Activated CD4-positive, alpha-beta T cell treated with anti-CD3 and anti-CD28 coated beads, Interleukin-2, amount 10 ng/mL, durations not matched to agents 24 days and 14 days (primary cell): ENCODE measurements around the gene PKIG. TPM values are rescaled to one million over a fixed set of nuclear protein-coding genes. Genes with fewer than 3 reads are reported as not detected.

Experiments
- DNase-seq: peaks from one replicate; pipeline ENCODE4 v3.0.0; 2022
- H3K27ac Mint-ChIP-seq: one replicate; pipeline ENCODE4 v1.8.0; 2022; ENCODE audit warnings: mild to moderate bottlenecking, mixed read lengths
- H3K27me3 Mint-ChIP-seq: one replicate; pipeline ENCODE4 v1.8.0; 2022; ENCODE audit warnings: mixed read lengths
- H3K36me3 Mint-ChIP-seq: one replicate; pipeline ENCODE4 v1.8.0; 2022; ENCODE audit warnings: low read depth, mild to moderate bottlenecking, mixed read lengths
- H3K4me1 Mint-ChIP-seq: one replicate; pipeline ENCODE4 v1.8.0; 2021; ENCODE audit warnings: mixed read lengths
- H3K4me3 Mint-ChIP-seq: one replicate; pipeline ENCODE4 v1.8.0; 2022; ENCODE audit warnings: mild to moderate bottlenecking, moderate library complexity, mixed read lengths
- H3K9me3 Mint-ChIP-seq: one replicate; pipeline ENCODE4 v1.8.0; 2021; ENCODE audit warnings: mixed read lengths
- intact Hi-C: fragments of 100-400 bp; cut with micrococcal nuclease; formaldehyde crosslinking; loops from one replicate; pipeline ENCODE4 v1.15.1; 2023
- total RNA-seq: library from RNA; stranded (reverse); gene quantifications from 2 replicates; pipeline ENCODE4 v1.2.3, GENCODE V29; 2022

Gene PKIG
- 1.2 and 1.7 TPM in 2 replicates for total RNA-seq

DNA sequence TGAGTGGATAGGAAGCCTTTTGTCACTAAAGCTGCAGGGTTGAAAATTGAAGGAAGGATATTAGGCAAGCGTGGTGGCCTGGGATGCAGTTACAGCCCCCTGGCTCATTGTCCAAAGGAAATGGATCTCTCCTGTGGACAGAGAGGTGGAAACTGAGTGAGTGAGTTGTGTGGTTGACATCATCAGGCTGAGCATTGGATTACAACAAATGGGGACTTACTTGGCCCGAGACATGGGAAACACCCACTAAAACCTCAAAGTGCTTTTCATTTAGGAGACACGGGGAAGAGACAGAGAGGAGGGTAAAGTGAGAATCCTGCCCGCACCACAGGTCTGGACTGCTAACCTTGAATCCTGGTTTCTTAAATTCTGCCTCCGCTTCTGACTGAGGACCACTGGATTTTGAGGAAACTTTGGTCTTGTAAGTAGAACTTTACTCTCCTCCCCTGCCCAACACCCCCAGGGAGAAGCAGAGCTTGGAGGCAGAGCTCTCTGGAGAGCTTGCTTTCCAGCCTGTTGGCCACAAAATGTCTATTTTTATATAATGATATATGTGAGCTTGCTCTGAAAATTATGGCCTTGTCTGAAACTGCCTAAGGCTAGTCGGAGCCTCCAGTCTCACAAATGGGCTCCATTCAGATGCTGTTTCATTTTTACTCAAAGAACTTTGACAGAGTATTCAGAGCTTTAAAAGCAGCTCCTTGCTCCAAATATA is at the start of gene PKIG:
Gene PKIG, plus strand, starts transcription at position 269 of the 715 bp plus-strand sequence. CDS start 31,978 bp downstream, outside the sequence.
- intact Hi-C loops = no loop called here
- H3K27me3 Mint-ChIP-seq = no peaks in the 10 kb centered on the region
- no peaks in the 10 kb centered on the region for H3K9me3 Mint-ChIP-seq
- no peaks in the 10 kb centered on the region for H3K36me3 Mint-ChIP-seq
- H3K4me3 Mint-ChIP-seq = no peak within 1 kb of the TSS
- H3K4me1 Mint-ChIP-seq = peaks cover 18% of the 10 kb centered on the region
- no peak for DNase-seq
- H3K27ac Mint-ChIP-seq = no peak within 1 kb of the TSS

DNA sequence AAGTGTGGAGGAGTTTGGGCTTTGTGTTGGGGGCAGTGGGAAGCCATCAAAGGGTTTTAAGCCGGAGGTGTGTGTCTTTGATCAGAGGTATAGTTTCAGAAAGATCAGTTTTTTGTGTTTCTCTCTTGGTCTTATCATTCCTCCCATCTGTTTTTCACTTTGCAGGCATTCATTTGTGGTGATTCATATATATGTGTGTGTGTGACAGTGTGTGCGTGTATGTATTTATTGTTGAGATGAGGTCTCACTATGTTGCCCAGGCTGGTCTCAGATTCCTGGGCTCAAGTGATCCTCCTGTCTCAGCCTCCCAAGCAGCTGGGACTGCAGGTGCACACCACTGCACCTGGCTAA is 49.4 kb upstream of the PKIG start:
- DNase-seq = peak; percentile 73
- H3K27ac Mint-ChIP-seq = no peak overlapping the region
- no peaks in the 10 kb centered on the region for H3K36me3 Mint-ChIP-seq
- no peak overlapping the region for H3K4me3 Mint-ChIP-seq
- no peaks in the 10 kb centered on the region for H3K9me3 Mint-ChIP-seq
- intact Hi-C loops = no loop called here
- H3K4me1 Mint-ChIP-seq = peaks cover 5% of the 10 kb centered on the region
- peaks cover 7% of the 10 kb centered on the region for H3K27me3 Mint-ChIP-seq

DNA sequence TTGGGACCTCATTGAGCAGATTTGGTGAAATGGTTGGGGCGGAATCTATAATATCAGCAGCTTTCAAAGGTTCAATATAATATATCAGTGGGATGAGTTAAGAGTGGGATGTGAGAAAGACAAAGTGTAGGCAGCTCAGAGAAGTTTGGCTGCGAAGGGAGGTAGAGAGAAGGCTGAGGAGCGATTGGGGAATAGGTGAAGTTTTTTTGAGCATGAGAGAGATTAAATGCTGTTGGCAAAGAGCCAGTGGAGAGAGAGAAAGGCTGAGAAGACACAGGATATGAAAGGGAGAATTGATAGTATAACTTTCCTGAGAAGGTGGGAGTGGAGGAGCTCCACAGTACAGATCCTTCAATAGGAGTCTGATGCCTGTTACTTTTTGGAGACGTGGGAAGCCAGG is 48.5 kb upstream of the PKIG start:
- H3K9me3 Mint-ChIP-seq = no peaks in the 10 kb centered on the region
- DNase-seq = no peak
- peaks cover 7% of the 10 kb centered on the region for H3K27me3 Mint-ChIP-seq
- H3K36me3 Mint-ChIP-seq = no peaks in the 10 kb centered on the region
- peaks cover 5% of the 10 kb centered on the region for H3K4me1 Mint-ChIP-seq
- intact Hi-C loops = no loop called here
- no peak overlapping the region for H3K4me3 Mint-ChIP-seq
- no peak overlapping the region for H3K27ac Mint-ChIP-seq

DNA sequence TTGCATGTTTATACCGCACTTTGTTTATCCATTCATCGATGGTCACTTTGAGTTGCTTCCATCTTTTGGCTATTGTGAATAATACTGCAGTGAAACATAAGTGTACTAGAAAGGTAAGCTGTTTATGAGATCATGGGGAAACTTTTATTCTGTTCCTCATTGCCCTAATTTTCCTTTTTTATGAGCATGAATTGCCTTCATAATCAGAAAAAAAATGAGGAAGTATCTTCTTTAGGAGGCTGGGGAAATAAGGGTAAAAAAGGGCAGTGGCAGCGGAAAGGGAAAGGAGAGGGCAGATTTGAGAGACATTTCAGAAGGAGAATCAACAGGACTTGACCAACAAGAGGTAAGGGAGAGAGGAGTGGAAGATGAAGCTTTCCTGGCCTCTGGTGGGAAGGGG is 46.2 kb upstream of the PKIG start:
- H3K27me3 Mint-ChIP-seq = peaks cover 7% of the 10 kb centered on the region
- H3K4me1 Mint-ChIP-seq = peaks cover 3% of the 10 kb centered on the region
- no peaks in the 10 kb centered on the region for H3K9me3 Mint-ChIP-seq
- no peak overlapping the region for H3K4me3 Mint-ChIP-seq
- H3K27ac Mint-ChIP-seq = no peak overlapping the region
- no peaks in the 10 kb centered on the region for H3K36me3 Mint-ChIP-seq
- no peak for DNase-seq
- intact Hi-C loops = no loop called here

DNA sequence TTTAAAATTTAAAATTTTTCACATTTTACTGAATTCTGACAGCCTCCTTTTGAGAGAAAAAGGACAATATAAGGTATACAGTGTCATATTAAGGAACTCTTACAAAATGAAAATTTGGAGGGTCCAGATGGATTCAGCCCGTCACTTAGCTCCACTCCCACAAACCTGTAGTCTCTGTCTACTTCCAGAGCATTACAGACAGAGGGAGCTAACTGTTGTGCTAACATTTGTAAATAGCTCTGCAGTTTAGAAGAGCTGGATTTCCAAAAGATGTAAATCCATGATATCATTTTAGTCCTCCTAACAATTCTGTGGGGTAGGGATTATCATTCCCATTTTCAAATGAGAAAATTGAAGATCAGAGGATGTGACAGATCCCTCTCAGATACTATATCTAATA is 44.4 kb upstream of the PKIG start:
- Mint-ChIP-seq H3K27ac (no peak overlapping the region), H3K4me1 (no peaks in the 10 kb centered on the region), H3K9me3 (no peaks in the 10 kb centered on the region), H3K4me3 (no peak overlapping the region), H3K36me3 (no peaks in the 10 kb centered on the region), H3K27me3 (peaks cover 7% of the 10 kb centered on the region)
- no peak for DNase-seq
- intact Hi-C loops = no loop called here

DNA sequence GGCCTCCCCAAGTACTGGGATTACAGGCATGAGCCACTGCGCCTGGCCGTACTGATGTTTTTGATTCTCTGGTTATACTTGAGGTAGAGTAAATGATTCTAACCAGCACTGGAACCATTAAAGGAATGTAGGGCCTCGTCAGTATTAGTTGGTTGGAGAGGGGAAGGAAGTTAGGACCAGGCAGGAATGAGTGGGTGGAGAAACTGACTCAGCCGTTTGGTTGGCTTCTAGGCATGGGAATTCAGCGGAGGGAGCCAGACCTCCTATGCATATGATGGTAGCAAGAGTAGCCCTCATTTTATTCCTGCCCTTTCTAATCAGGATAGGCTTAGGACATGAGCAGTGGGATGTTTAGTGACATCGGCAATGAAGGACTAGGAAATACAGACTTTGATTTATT is 41.5 kb upstream of the PKIG start:
- Mint-ChIP-seq H3K9me3 (no peaks in the 10 kb centered on the region), H3K27ac (no peak overlapping the region), H3K27me3 (peaks cover 6% of the 10 kb centered on the region), H3K4me3 (no peak overlapping the region), H3K36me3 (no peaks in the 10 kb centered on the region), H3K4me1 (no peaks in the 10 kb centered on the region)
- intact Hi-C loops = loop anchor here (10.0 kb wide), 1 partner anchor 54 kb away; no protein-coding TSS in a partner anchor
- no peak for DNase-seq

DNA sequence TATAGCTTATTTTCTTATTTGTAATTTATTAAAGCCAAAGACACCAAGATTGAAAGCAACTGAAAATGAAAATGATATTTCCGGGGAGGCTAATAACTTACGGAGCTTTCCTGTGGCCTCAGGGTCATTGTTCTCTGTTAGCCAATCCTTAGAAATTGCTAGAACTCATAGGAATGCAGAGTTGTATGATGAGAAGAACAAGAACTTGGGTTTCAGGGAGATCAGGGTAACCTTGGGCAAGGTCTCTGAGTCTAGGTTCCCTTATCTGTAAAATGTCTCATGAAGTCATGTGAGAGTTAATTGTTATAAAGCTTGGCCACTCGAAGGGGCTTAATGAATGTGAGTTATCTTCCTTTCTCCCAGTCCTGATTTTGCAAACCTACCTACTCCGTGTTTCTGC is 40.4 kb upstream of the PKIG start:
- no peak for DNase-seq
- no peaks in the 10 kb centered on the region for H3K27me3 Mint-ChIP-seq
- no peaks in the 10 kb centered on the region for H3K4me1 Mint-ChIP-seq
- no peak overlapping the region for H3K27ac Mint-ChIP-seq
- no peak overlapping the region for H3K4me3 Mint-ChIP-seq
- no peaks in the 10 kb centered on the region for H3K9me3 Mint-ChIP-seq
- H3K36me3 Mint-ChIP-seq = no peaks in the 10 kb centered on the region
- intact Hi-C loops = loop anchor here (10.0 kb wide), 1 partner anchor 53 kb away; no protein-coding TSS in a partner anchor

DNA sequence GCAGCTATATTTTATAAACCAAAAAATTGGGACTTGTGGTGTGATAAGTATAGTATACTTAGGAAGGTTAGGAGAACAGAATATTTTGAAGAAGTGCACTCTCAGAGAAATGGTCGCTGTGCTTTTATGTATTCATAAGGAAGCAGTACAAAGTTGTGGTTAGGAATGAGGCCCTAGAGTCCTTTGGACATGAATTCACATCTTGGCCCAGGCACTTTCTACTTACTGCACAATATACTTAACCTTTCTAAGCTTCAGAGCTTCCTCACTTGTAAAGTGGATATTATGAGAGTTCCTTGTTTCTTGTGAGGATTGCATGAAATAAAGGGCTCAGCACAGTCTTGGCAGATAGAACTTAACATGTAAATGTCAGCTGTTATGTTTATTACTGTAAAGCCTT is 39.5 kb upstream of the PKIG start:
- no peak overlapping the region for H3K4me3 Mint-ChIP-seq
- H3K36me3 Mint-ChIP-seq = no peaks in the 10 kb centered on the region
- H3K27me3 Mint-ChIP-seq = no peaks in the 10 kb centered on the region
- DNase-seq = no peak
- no peaks in the 10 kb centered on the region for H3K4me1 Mint-ChIP-seq
- H3K9me3 Mint-ChIP-seq = no peaks in the 10 kb centered on the region
- no peak overlapping the region for H3K27ac Mint-ChIP-seq
- intact Hi-C loops = loop anchor here (10.0 kb wide), 1 partner anchor 52 kb away; no protein-coding TSS in a partner anchor

DNA sequence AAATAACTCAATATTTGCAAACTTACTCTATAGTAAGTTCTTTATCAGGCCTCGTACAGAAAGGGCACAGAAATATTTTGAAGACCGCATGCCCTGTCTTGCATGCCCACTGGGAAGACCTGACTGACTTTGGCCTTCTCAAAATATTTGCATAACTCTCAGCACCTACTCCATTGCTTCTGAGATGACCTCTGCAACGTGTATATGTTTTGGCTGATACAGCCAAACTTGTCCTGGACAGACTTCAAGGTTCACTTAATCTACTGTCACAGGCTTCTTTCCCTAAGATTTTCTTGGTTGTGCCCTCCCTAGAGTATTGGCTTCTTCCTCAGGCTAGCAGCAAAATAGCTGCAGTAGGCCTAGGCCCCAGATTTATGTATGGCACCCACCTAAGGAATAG is 39.0 kb upstream of the PKIG start:
- H3K27me3 Mint-ChIP-seq = no peaks in the 10 kb centered on the region
- H3K9me3 Mint-ChIP-seq = no peaks in the 10 kb centered on the region
- H3K4me3 Mint-ChIP-seq = no peak overlapping the region
- intact Hi-C loops = loop anchor here (10.0 kb wide), 1 partner anchor 51 kb away; no protein-coding TSS in a partner anchor
- H3K36me3 Mint-ChIP-seq = no peaks in the 10 kb centered on the region
- no peak overlapping the region for H3K27ac Mint-ChIP-seq
- no peak for DNase-seq
- H3K4me1 Mint-ChIP-seq = no peaks in the 10 kb centered on the region

DNA sequence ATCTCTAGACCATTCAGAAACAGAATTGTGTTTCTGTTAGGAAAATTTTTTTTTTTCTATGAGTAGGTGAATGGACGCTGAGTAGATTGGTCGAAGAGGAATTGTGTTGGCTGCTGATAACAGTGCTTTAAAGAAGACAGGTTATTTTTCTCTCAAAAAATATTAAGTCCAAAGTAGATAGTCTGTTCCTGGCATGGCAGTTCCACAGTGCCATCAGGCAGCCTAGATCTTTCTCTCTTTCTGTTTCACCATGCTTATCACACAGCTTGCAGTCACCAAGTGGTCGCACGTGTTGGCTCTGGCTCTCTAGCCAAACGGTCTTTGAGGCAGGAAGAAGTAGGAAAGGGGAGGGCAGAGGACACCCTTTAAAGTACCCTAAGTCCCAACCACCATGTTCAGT is 38.1 kb upstream of the PKIG start:
- no peaks in the 10 kb centered on the region for H3K9me3 Mint-ChIP-seq
- H3K4me1 Mint-ChIP-seq = no peaks in the 10 kb centered on the region
- DNase-seq = no peak
- no peaks in the 10 kb centered on the region for H3K36me3 Mint-ChIP-seq
- H3K27ac Mint-ChIP-seq = no peak overlapping the region
- intact Hi-C loops = loop anchor here (10.0 kb wide), 1 partner anchor 51 kb away; no protein-coding TSS in a partner anchor
- H3K27me3 Mint-ChIP-seq = no peaks in the 10 kb centered on the region
- H3K4me3 Mint-ChIP-seq = no peak overlapping the region

DNA sequence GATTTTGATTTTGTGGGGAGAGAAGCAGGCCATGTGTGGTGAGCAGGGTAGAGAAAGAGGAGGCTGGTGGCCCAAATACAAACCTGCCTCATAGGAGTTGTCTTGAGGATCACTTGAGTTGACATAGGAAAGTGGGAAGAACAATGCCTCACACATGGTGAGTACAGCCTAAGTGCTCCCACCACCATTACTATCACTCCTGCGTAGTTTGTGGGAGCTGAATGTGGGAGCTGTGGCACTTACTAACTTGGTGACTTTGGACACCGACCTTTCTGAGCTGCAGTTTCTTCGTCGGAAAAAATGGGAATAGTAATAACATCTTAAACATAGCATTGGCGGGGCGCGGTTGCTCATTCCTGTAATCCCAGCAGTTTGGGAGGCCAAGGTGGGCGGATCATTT is 35.0 kb upstream of the PKIG start:
- no peaks in the 10 kb centered on the region for H3K27me3 Mint-ChIP-seq

DNA sequence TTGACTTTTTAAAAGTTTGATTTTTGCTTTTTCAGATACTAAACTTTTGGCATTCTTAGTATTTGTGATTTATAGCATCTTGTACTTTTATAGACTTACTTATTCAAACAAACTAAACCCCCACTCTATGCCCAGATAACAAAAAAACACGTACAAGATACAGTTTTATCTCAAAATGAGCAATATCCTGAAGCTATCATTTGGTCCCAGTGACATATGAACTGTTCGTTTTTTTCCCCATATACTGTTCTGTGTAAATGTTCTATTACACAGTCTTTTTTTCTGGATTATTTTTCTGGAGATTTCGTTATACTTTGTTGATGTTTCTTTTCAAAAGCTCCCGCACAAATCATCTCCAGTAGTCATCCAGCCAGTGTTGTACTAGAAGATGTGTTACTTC is 33.3 kb upstream of the PKIG start:
- Mint-ChIP-seq H3K4me3 (no peak overlapping the region), H3K27ac (no peak overlapping the region), H3K27me3 (no peaks in the 10 kb centered on the region), H3K4me1 (peaks cover 16% of the 10 kb centered on the region), H3K36me3 (no peaks in the 10 kb centered on the region), H3K9me3 (no peaks in the 10 kb centered on the region)
- intact Hi-C loops = loop anchor here (10.0 kb wide), 1 partner anchor 46 kb away; no protein-coding TSS in a partner anchor
- no peak for DNase-seq

More for the DNA sequence above, 35.0 kb upstream of the PKIG start:
- Mint-ChIP-seq H3K4me3 (no peak overlapping the region), H3K9me3 (no peaks in the 10 kb centered on the region), H3K4me1 (peaks cover 2% of the 10 kb centered on the region), H3K36me3 (no peaks in the 10 kb centered on the region), H3K27ac (no peak overlapping the region)
- intact Hi-C loops = loop anchor here (10.0 kb wide), 1 partner anchor 47 kb away; no protein-coding TSS in a partner anchor
- no peak for DNase-seq

DNA sequence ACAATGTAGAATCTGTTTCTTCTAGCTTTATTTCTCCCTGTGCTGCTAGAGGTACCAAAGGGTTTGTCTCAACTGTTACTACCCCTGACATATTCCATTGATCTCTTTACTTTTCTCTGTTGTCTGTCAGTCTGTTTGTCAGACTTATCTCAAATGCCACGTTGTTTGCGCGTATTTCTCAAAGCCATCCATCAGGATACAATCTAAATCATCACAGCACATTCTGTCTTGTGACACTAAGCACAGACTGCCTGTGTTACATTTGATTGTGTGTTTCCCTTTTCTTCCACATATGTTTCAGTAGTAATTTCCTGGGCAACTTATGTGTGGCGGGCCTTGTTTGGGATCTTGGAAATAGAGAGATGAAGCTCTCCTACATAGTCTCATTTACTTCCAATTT is 30.3 kb upstream of the PKIG start:
- Mint-ChIP-seq H3K4me3 (no peak overlapping the region), H3K9me3 (no peaks in the 10 kb centered on the region), H3K36me3 (no peaks in the 10 kb centered on the region), H3K27me3 (no peaks in the 10 kb centered on the region), H3K27ac (no peak overlapping the region), H3K4me1 (peaks cover 16% of the 10 kb centered on the region)
- intact Hi-C loops = no loop called here
- DNase-seq = no peak

DNA sequence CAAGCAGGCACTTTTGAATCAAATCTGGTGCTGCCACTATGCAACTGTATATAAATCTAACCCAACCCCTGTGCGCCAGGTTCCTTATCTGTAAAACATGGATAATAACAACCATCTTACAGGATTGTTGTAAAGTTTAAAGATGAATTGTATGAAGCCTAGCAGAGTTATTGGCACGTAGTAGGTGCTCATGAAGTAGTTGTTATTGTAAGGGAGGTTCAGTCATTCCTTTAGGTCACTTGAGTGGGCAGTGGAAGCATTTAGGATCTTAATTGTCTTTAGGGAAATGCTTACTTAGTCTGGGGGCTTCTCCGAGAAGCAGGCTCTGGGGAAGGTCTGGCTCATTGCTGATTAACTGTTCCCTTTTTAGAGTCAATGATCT is 29.8 kb upstream of the PKIG start:
- peak overlapping the region; percentile 81 for H3K27ac Mint-ChIP-seq

More for the DNA sequence above, 29.8 kb upstream of the PKIG start:
- Mint-ChIP-seq H3K27me3 (no peaks in the 10 kb centered on the region), H3K9me3 (no peaks in the 10 kb centered on the region), H3K4me3 (peak overlapping the region; percentile 16), H3K4me1 (peaks cover 16% of the 10 kb centered on the region), H3K36me3 (no peaks in the 10 kb centered on the region)
- no peak for DNase-seq
- intact Hi-C loops = no loop called here
